Activated T-cell treated with anti-CD3 and anti-CD28 coated beads, Interleukin-2, amount 50 U/mL, for 48 hours (primary cell): ENCODE data around the gene ATXN7L3.
"Not testable (repeated sequence)": the region's sequence is repeated elsewhere in the genome, so short reads cannot be mapped to it uniquely, and the experiment has no call there.

Experiments used
- DNase-seq, 2 experiments: peaks; one replicate each; pipeline ENCODE4 v3.0.0-alpha.2; 2020

ATXN7L3 gene, protein sequence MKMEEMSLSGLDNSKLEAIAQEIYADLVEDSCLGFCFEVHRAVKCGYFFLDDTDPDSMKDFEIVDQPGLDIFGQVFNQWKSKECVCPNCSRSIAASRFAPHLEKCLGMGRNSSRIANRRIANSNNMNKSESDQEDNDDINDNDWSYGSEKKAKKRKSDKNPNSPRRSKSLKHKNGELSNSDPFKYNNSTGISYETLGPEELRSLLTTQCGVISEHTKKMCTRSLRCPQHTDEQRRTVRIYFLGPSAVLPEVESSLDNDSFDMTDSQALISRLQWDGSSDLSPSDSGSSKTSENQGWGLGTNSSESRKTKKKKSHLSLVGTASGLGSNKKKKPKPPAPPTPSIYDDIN

DNA sequence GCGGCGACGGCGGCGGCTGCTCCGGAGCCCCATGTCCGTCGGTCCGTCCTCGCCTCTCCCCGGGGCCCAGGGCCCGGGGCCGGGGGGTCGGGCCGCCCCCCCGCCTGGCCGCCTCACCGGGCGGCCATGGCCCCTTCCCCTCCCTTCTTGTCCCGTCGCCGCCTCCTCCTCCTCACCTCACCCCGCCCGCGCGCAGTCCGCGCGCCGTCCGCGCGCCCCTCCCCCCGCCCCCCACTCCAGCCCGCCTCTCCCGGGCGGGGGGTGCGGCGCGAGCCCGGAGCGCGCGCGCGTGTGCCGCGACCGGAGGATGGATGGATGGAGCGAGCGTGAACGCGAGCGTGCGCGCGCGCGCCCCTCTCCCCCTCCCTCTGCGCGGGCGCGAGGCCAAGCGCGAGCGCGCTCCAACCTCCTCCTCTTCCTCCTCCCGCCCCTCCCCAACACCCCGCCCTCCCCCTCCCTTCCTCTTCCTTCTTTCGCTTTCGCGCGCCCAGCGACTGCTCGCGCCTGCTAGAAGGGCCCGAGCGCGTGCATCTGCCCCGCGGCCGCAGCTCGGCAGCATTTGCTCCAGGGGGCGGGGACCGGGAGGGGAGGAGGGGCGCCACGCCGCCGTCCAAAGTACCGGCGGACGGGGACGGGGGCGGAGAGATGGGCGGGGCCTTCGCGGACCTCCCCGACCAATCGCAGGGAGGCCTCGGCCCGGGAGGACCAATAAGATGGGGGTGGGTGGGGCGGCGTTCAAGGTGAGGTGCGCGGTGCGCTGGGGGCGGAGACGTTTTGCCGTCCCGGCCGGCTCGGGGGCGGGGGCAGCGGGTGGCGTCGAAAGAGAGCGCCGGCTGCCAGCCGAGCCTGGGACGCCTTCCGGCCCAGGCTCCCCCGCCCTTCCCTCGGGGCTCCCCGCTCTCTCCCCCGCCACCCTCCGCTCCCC is at the start of gene ATXN7L3:
Gene ATXN7L3 (minus strand): TSS at position 332 of the 925 bp plus-strand sequence. CDS start 1,814 bp downstream, outside the sequence.
- DNase-seq = peak; percentile 99

DNA sequence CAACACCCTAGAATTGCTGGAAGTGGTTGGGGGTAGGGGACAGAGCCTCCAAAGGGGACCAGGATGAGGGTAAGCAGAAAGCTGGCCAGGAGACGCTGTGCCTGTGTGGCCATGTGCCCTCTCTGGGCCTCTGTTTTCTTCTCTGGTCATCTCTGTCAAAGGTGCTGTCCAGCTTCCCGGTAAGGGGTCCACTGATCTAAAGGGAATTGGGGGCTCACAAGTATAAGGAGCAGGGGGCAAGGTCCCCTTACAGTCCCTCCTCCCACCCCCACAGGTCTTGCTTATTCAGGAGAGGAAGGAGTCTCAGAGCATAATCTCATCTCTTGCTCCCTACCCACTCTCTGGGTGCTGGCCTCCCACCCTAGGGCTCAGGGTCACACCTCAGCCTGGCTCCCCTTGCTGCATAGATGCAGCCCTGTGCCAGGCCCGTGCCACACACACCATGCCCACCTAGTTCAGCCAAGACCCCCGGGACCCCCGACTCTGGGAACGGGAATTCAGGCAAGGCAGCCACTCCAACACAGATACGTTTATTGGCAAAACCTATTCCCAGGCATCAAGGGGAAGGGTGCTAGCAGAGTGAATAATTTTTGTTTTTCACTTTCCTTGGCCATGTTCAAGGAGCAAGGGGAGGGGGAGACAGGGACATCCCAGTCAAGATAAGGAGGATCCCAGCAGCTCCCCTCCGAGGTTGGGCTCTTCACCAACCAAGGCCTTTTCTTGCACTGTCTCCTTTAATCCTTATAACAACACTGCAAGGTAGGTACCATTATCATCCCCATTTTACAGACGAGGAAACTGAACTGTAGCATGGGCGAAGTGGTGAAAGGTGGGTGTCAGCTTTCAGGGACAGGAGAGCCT is 48.4 kb upstream of the ATXN7L3 start:
- no peak for DNase-seq

DNA sequence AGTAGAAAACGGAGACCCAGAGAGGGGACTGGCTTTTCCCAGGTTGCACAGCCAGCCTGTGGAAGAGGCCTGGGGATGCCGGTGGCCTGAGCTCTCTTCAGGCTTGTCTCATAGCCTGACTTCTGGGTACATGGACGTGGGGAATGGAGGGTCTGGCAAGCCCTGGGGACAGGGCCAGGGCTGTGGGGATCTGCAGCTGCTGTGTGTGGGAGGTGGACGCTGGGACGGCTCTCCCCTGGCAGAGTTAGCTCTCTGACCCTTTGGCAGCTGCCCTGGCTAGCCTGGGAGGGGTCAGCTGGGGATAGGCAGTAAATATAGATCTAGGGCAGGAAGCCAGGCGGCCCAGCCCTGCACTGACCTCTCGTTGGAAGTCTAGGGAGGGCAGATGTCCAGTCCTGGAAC is 47.8 kb upstream of the ATXN7L3 start:
- no peak for DNase-seq

DNA sequence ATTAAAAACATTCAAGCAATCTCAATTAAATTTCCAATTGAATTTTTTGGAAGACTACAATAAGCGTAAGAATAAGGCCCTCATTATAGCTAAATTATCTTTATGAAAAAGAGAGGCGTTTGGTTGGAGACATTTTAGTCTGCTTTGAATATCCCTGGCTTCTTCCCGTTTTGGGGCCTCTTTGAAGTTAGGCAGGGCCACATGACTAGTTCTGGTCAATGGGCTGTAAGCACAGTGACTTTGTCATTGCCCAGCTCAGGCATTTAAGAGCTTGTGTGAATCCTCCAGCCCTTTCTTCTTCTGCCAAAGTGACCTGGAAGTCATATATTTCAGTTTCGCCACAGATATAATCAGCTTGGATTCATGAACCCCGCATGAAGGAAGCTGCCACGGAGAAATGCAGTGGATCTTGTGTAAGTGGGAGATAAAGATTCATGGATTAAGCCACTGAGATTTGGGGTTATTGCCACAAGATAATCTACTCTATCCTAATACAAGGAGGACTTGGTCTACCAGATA is 41.5 kb upstream of the ATXN7L3 start:
- no peak for DNase-seq

DNA sequence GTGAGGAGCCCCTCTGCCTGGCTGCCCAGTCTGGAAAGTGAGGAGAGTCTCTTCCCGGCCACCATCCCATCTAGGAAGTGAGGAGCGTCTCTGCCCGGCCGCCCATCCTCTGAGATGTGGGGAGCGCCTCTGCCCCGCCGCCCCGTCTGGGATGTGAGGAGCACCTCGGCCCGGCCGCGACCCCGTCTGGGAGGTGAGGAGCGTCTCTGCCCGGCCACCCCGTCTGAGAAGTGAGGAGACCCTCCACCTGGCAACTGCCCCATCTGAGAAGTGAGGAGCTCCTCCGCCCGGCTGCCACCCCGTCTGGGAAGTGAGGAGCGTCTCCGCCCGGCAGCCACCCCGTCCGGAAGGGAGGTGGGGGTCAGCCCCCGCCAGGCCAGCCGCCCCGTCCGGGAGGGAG is 38.2 kb upstream of the ATXN7L3 start:
- DNase-seq = not testable (repeated sequence)

DNA sequence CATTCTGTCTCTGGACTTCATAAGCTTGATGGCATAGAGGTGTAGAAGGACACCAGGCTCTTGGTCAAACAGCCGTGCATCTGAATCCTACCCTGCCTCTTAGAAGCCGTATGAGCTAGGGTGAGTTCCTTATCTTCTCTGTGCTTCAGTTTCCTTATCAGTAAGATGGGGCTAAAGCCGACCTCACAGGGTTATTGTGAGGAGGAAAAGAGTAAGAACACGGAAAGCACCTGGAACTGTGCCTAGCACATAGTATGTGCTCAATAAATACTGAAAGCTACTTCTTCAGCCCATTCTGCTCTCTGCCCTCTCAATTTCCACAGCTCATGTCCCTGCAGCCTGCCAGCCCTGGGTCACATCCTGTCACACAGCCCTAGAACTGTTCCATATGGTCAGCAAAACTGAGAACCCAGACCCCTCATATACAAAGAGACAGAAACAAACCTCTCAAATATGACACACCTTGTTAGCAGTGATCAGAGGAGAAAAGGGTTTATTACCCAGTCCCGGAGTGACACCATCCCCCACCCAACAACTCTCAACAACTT is 36.8 kb upstream of the ATXN7L3 start:
- DNase-seq = no peak

DNA sequence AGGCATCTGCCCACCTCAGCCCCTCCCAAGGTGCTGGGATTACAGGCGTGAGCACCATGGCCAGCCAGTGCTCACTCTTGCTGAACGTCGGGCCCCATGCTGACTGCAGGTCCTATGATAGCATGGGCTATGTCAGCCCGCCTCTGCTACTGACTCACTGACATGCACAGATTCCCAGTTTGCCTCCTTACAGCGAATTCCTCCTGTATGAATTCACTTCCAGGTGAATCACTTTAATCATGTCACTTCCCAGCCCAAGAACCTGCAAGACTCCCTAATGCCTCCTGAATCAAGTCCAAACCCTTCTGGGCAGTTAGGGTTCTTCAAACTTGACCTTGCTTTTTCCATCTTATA is 35.9 kb upstream of the ATXN7L3 start:
- no peak for DNase-seq

DNA sequence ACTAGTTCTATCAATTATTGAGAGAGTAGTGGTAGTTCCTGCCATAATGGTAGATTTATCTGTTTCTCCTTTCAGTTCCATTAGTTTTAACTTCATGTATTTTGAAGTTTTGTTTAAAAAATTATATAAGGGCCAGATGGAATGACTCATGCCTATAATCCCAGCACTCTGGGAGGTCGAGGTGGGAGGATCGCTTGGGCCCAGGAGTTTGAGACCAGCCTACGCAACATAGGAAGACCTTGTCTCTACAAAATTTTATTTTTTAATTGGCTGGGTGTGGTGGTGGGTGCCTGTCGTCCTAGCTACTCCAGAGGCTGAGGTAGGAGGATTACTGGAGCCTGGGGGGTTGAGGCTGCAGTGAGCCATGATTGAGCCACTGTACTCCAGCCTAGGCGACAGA is 33.9 kb upstream of the ATXN7L3 start:
- no peak for DNase-seq

DNA sequence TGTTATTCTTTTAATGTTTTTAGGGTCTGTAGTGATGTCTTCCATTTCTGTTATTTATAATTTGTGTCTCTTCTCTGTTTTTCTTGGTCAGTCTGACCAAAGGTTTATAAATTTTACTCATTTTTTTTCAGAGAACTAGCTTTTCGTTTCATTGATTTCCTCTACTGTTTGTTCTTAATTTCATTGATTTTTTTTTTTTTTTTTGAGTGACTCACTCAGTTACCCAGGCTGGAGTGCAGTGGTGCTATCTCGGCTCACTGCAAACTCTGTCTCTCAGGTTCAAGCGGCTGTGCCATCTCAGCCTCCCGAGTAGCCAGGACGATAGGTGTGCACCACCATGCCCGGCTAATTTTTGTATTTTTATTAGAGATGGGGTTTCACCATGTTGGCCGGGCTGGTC is 32.4 kb upstream of the ATXN7L3 start:
- DNase-seq = no peak

DNA sequence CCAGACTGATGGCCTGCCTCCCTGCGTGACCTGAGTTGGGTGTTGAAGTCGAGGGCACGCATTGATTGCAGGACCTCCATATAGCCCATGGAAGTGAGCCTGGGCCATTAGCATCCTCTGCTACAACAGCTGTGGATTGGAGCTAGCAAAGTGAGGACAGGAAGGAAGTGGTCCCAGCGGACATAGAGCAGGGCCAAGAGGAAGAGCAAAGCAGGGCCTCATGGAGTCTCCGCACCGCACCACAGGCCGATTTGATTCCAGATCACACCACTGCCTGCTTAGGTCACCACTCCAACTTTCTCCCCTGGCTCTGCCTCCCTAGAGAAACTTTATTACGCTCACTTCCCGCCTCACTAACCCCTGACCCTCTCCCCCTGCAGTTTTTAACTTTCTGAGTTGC is 30.5 kb upstream of the ATXN7L3 start:
- DNase-seq = no peak

DNA sequence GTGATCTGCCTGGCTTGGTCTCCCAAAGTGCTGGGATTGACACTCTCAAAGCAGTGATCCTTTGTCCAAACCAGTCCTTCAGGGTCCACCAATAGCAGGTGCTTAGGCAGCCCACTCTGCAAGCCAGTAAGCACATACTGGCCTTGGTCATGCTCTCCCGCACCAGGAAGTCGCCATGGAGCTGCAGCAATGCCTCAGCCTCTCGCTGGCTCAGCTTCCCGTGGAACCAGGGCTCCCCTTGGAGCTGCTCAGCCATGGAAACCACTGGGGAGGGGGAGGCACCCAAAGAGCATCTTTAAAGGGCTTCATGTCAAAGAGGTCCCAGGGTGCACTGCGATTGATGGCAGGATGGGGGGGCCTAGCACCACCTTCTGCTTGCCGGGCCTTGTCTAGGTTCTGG is 29.4 kb upstream of the ATXN7L3 start:
- DNase-seq = no peak

DNA sequence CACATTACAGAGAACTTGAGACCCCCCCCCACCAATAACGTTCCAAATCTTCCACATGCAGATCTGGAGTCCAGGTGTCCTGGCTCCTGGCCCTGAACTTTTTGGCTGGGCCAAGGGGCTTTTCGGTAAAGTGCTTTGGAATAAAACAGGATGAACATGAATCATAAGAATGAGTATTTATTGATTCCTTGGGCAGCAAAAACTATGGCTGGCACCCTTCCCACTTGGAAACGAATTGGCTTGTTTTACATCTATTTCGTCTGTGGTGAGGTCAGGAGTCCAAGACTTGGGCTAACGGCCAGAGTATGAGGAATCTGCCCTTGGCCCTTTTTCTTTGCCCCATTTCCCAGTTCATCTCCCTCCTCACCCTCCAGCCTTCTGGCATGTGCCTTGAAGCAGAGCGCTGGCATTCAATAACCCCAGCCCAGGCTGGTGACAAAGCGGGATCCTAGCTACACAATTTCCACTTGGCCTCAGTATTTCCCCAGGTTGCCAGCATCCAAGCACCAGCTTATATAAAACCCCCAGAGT is 23.9 kb upstream of the ATXN7L3 start:
- DNase-seq = no peak

DNA sequence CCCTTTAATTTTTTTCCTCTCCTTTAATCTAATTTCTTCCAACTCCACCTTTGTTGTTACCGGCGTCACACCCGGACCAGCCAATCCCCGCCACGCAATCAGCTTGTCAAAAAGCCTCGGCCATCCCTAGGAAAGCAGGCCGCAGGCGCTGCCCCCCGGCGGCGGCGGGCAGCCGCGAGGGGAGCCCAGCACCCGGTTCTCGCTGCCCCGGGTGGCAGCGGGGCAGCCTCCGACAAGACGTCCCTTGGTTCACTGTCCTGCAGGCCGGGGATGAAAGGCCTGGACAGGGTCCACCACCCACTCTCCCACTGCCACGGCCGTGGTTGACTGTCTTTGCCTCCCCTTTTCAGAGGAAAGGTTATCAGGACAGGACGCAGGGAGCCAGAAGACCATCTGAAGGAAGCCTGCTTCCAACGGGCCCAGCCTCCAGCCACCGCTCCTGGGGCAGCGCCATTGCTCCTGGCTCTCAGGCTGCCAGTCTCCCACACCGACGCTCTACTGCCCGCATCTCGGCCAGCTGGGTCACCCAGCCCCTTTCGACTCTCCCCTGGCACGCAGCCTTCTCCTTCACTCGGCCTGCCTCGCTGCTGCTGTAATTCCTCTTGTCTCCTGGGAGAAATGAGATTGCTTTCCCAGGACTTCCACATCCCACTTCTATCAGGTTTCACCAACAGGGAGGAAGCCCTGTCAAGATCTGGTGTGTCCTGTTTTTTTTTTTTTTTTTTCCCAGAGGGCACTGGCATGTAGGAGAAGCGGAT is 22.6 kb upstream of the ATXN7L3 start:
- peak; percentile 62 to 66 for DNase-seq

DNA sequence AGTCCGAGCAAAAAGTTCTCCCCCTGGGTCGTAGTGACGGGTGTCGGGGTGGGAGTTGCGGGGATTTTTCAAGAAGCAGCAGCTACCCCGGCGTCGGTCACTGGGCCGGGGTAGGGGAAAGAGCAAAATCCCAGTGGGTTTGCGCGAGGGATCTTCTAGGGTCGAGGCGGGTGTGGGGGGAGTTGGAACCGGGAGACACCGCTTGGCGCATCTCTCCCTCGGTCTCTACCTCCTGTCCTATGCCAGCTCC is 22.1 kb upstream of the ATXN7L3 start:
- peak; percentile 56 to 62 for DNase-seq

DNA sequence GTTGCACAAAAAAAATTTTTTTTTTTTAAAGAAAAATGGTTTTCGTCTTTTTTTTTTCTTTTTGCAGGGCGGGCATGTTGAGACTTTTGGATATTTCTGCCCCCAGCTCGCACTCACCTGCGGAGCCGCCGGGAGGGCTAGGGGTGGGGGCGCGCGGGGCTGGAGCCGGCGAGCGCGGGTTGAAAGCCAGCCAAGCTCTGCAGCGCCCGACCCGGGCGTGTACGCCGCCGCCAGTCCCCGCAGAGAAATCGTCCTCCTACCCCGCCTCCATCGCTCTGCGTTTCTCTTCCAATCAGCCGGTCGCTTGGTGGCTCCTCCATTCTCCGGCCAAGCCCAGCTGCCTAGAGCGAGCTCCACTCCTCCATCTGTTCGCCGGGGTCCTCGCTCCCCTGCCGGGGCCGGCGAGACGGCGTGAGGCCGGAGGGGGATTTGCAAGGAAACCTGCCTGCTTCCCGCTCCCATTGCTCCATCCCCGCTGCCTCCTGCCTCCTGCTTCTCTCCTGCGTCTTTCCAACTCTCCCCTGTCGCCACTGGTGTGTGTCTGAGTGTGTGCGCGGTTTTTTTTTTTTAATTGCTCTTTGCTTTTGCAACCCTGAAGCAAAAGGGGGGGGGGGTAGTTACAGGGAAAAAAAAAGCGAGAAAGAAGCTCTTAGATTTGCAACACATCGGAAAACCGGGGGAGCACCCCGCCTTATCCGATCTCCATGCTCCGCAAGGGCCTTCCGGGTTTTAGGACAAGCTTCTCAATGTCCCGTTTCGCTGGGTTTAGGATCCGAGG is 21.6 kb upstream of the ATXN7L3 start:
- DNase-seq = peak; percentile 76 to 82

DNA sequence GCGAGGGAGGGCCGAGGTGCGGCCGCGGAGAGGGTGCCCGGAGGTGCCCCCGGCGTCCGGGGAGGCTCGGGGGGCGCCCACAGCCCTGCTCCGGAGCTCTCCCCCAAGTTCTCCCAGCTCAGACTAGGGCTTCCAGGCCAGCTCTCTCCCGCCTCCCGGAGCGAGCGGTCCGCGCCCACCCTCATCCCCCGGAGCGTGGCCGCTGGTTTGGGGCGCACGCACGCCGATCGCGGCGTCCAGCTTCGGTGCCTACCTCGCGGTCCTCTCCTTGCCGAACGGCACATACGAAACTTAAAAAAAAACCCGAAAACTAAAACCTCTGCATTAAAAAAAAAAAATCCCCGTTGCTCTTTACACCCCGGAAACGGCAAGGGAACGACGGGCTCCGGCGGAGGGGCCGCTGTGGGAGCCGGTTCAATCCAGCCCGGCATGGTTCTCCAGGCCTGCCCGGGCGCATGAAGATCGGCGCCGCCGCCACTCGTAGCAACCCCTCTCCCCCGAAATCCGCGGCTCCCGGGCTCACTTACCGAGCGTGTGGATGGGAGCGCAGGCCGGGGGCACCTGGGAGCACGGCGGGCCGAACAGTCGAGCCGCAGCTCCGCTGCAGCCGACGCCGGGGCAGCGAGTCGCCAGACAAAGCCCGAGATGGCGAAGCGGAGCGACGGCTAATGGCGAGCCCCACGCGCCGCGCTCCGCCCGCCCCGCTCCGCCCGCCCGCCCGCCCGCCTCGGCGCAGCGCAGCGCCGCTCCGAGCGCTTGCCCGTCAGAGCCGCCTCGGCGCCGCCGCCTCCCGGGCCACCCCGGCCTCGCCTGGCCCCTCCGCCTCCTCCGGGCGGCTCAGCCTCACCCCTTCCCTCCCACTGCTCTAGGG is 20.8 kb upstream of the ATXN7L3 start:
- DNase-seq = peak; percentile 67 to 71

DNA sequence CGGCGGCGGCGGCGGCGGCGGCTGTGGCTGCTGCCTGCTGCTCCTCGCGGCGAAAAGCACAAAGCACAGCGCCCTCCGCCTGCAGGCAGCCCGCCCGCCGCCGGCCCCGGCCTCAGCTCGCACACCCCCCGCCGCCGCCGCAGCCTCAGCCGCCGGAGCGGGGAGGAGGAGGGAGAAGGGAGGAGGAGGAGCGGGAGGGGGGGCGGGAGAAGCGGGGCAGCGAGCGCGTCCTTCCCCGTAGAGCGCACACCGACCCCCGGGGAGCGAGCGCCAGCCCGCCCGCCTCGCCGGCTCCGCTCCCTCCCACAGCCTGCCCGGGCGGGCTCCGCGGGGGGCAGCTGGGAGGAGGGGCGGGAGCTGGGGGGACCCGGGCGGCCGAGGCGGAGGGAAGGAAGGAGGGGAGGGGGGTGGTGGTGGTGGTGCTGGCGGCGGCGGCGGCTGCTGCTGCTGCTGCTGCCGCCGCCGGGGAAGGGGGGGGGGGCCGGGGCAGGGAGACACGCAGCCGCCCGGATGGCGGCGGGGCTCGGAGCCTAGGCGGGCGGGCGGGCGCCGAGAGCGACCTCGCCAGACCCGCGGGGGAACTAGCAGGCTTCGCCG is 20.0 kb upstream of the ATXN7L3 start, which contains the start of gene UBTF:
Gene UBTF (minus strand): TSS at position 60 of the 597 bp plus-strand sequence. CDS start 1,446 bp downstream, outside the sequence.
- DNase-seq = peak; percentile 67 to 77

DNA sequence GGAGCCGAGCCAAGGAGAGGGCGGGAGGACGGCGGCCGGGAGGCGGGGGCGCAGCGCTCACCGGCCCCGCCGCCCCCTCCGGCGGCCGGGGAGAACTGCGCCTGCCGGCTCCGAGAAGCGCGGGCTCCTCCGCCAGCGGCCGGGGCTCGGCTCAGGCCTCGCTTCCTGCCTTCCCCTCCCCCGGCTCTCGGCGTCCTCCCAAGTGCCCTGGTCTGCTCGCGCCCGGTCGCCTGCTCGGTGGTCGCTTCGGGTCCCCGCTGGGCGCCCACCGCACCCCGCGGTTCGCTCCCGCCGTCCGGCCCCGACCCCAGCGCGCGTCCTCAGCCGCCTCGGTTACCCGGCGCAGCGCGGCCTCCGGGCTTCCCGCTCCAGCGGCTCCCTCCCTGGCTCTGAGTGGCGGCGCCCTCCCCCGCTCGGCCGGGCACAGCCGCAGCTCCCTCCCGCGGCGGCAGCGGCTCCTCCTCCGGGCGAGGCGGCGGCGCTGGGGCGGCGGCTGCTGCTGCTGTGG is 19.5 kb upstream of the ATXN7L3 start:
- peak; percentile 77 to 84 for DNase-seq
